Measurements from ENCODE around the gene ECM1. TPM values are rescaled to one million over a fixed set of nuclear protein-coding genes. Genes with fewer than 3 reads are reported as not detected.

Gene ECM1
- total RNA-seq, 1 experiment from 2014 or later = 1.4 TPM

GRCh38 chr1:150559656-150560010 lies 51.7 kb downstream of the ECM1 start:
- Mint-ChIP-seq H3K4me1 (peaks cover 36 to 49% of the 10 kb centered on the region in 2 experiments), H3K4me3 (no peak overlapping the region; a peak in 1 of 5 replicates), H3K36me3 (ENCODE audit: insufficient read depth in 1 of 3, low read depth in 3 of 3) (peaks cover 3 to 5% (median 5%) of the 10 kb centered on the region in 3 experiments; a peak in 5 of 7 replicates), H3K9me3 (no peaks in the 10 kb centered on the region; a peak in 1 of 5 replicates), H3K27ac (no peak overlapping the region), H3K27me3 (ENCODE audit: low read depth) (no peaks in the 10 kb centered on the region)
- Histone ChIP-seq H2BK15ac (ENCODE audit: low read depth, low read length) (no peak overlapping the region), H3K27ac (ENCODE audit: insufficient read length, low read depth, low read length) (no peak overlapping the region), H3K27me3 (ENCODE audit: insufficient read depth, low read length) (no peaks in the 10 kb centered on the region), H3K4me1 (ENCODE audit: insufficient read depth, low read length) (peaks cover 7% of the 10 kb centered on the region; the same call in 1 of the 2 replicates), H2BK120ac (ENCODE audit: low read depth, low read length, poor library complexity, severe bottlenecking) (no peak overlapping the region), H4K5ac (ENCODE audit: insufficient read length, low read depth, low read length) (no peak overlapping the region), H3K9ac (ENCODE audit: extremely low read depth, insufficient read length, low read length) (no peak overlapping the region), H3T11ph (ENCODE audit: low read length) (no peak overlapping the region), H3K18ac (ENCODE audit: insufficient read length, low read depth, low read length) (no peak overlapping the region), H3K79me1 (ENCODE audit: insufficient read depth, low read depth, low read length, poor library complexity, severe bottlenecking) (no peaks in the 10 kb centered on the region), H2BK20ac (ENCODE audit: low read depth, low read length, poor library complexity, severe bottlenecking) (no peak overlapping the region), H3K9me3 (ENCODE audit: control insufficient read depth, low read depth, low read length) (no peaks in the 10 kb centered on the region), H3K56ac (ENCODE audit: insufficient read length, low read depth, low read length) (no peak overlapping the region), H3K23ac (ENCODE audit: insufficient read length, low read depth, low read length) (no peak overlapping the region), H3K79me2 (ENCODE audit: insufficient read depth, low read length) (no peaks in the 10 kb centered on the region), H4K8ac (replicated peaks; ENCODE audit: insufficient read length, low read depth, low read length) (no peak overlapping the region), H4K91ac (ENCODE audit: insufficient read length, low read depth, low read length) (no peak overlapping the region), H2BK5ac (ENCODE audit: insufficient read length, low read length) (no peak overlapping the region), H3K23me2 (ENCODE audit: insufficient read length, low read depth, low read length, poor library complexity, severe bottlenecking) (peaks cover 11% of the 10 kb centered on the region), H3K4me2 (ENCODE audit: insufficient read depth, insufficient read length, low read length) (no peak overlapping the region), H3K4ac (ENCODE audit: low read depth, low read length) (no peak overlapping the region), H4K20me1 (ENCODE audit: control insufficient read depth, insufficient read depth, insufficient read length) (no peaks in the 10 kb centered on the region), H3K14ac (ENCODE audit: insufficient read depth, low read length) (no peak overlapping the region), H2AFZ (ENCODE audit: low read length) (no peak overlapping the region), H2AK5ac (ENCODE audit: insufficient read length, low read length) (no peak overlapping the region), H2BK12ac (ENCODE audit: insufficient read length, low read depth, low read length) (no peak overlapping the region)
- WGBS (ENCODE audit: extremely low coverage, insufficient read length, low lambda C conversion rate) = no CpG with 5 or more reads among the region's 10 CpGs
- no peak for DNase-seq
- TF ChIP-seq CTCF (conservative IDR thresholded peaks at IDR 0.05) = no peak

Measured in H9 (cell line).